Dendritic cell treated with granulocyte-macrophage colony-stimulating factor and Interleukin-4, amounts not matched to agents 40 ng/mL and 50 ng/mL, for 4 days (primary cell): ENCODE results near the gene NADK.

Source experiments
- H3K27ac Mint-ChIP-seq: one replicate; pipeline ENCODE4 v1.8.0; 2022; ENCODE audit warnings: mild to moderate bottlenecking, mixed read lengths
- H3K27me3 Mint-ChIP-seq: one replicate; pipeline ENCODE4 v1.8.0; 2022; ENCODE audit warnings: mild to moderate bottlenecking, mixed read lengths
- H3K36me3 Mint-ChIP-seq: one replicate; pipeline ENCODE4 v1.8.0; 2022; ENCODE audit warnings: low read depth, mixed read lengths
- H3K4me1 Mint-ChIP-seq: one replicate; pipeline ENCODE4 v1.8.0; 2022; ENCODE audit warnings: low read depth, mixed read lengths
- H3K4me3 Mint-ChIP-seq: one replicate; pipeline ENCODE4 v1.8.0; 2022; ENCODE audit warnings: mild to moderate bottlenecking, moderate library complexity, mixed read lengths
- H3K9me3 Mint-ChIP-seq: one replicate; pipeline ENCODE4 v1.8.0; 2022; ENCODE audit warnings: mixed read lengths
- intact Hi-C: fragments of 100-400 bp; cut with micrococcal nuclease; formaldehyde crosslinking; loops from one replicate; pipeline ENCODE4 v1.15.0; 2022

Gene NADK

GRCh38 chr1:1777950-1778662, at the start of gene NADK:
NADK (minus strand) TSS chr1:1778470; CDS start chr1:1765406, 13,064 bp downstream.
- peaks cover 40% of the 10 kb centered on the region for H3K36me3 Mint-ChIP-seq
- intact Hi-C loops: loop anchor here (5.0 kb wide), 1 partner anchor 129 kb away; no protein-coding TSS in a partner anchor
- no peaks in the 10 kb centered on the region for H3K9me3 Mint-ChIP-seq
- peak within 1 kb of the TSS; percentile 96 for H3K27ac Mint-ChIP-seq
- peaks cover 81% of the 10 kb centered on the region for H3K4me1 Mint-ChIP-seq
- H3K27me3 Mint-ChIP-seq: no peaks in the 10 kb centered on the region
- H3K4me3 Mint-ChIP-seq: peak within 1 kb of the TSS; percentile 84

- H3K4me3 Mint-ChIP-seq: no peak overlapping the region
- H3K9me3 Mint-ChIP-seq: no peaks in the 10 kb centered on the region
- no peak overlapping the region for H3K27ac Mint-ChIP-seq
- H3K4me1 Mint-ChIP-seq: peaks cover 15% of the 10 kb centered on the region
- H3K36me3 Mint-ChIP-seq: peaks cover 63% of the 10 kb centered on the region
- intact Hi-C loops: no loop called here
- H3K27me3 Mint-ChIP-seq: no peaks in the 10 kb centered on the region
These were observed 49.0 kb upstream of the NADK start for GRCh38 chr1:1827089-1827848.

- Mint-ChIP-seq H3K4me3 (no peak overlapping the region), H3K4me1 (peaks cover 15% of the 10 kb centered on the region), H3K9me3 (no peaks in the 10 kb centered on the region), H3K27ac (no peak overlapping the region), H3K36me3 (peaks cover 62% of the 10 kb centered on the region), H3K27me3 (no peaks in the 10 kb centered on the region)
- intact Hi-C loops: no loop called here
These were observed 48.3 kb upstream of the NADK start for GRCh38 chr1:1826356-1827088.

- Mint-ChIP-seq H3K4me3 (no peak overlapping the region), H3K27ac (no peak overlapping the region), H3K9me3 (no peaks in the 10 kb centered on the region), H3K4me1 (peaks cover 15% of the 10 kb centered on the region), H3K36me3 (peaks cover 59% of the 10 kb centered on the region), H3K27me3 (no peaks in the 10 kb centered on the region)
- intact Hi-C loops: no loop called here
These were observed 46.9 kb upstream of the NADK start for GRCh38 chr1:1825217-1825616.

GRCh38 chr1:1819762-1820161, 41.5 kb upstream of the NADK start:
- intact Hi-C loops: no loop called here
- Mint-ChIP-seq H3K36me3 (peaks cover 64% of the 10 kb centered on the region), H3K4me1 (peaks cover 5% of the 10 kb centered on the region), H3K9me3 (no peaks in the 10 kb centered on the region), H3K27ac (no peak overlapping the region), H3K4me3 (no peak overlapping the region), H3K27me3 (no peaks in the 10 kb centered on the region)

- Mint-ChIP-seq H3K36me3 (peaks cover 78% of the 10 kb centered on the region), H3K4me1 (no peaks in the 10 kb centered on the region)
These were observed 39.0 kb upstream of the NADK start for GRCh38 chr1:1817221-1817620.

GRCh38 chr1:1815606-1816281, 37.5 kb upstream of the NADK start:
- Mint-ChIP-seq H3K36me3 (peaks cover 81% of the 10 kb centered on the region), H3K4me3 (no peak overlapping the region), H3K9me3 (no peaks in the 10 kb centered on the region), H3K4me1 (no peaks in the 10 kb centered on the region), H3K27ac (no peak overlapping the region), H3K27me3 (no peaks in the 10 kb centered on the region)
- intact Hi-C loops: no loop called here

More at GRCh38 chr1:1817221-1817620, 39.0 kb upstream of the NADK start:
- Mint-ChIP-seq H3K9me3 (no peaks in the 10 kb centered on the region), H3K27me3 (no peaks in the 10 kb centered on the region), H3K4me3 (no peak overlapping the region), H3K27ac (no peak overlapping the region)
- intact Hi-C loops: no loop called here

GRCh38 chr1:1809489-1809888, 31.2 kb upstream of the NADK start:
- Mint-ChIP-seq H3K36me3 (peaks cover 92% of the 10 kb centered on the region), H3K27me3 (no peaks in the 10 kb centered on the region), H3K27ac (no peak overlapping the region), H3K9me3 (no peaks in the 10 kb centered on the region), H3K4me3 (no peak overlapping the region), H3K4me1 (no peaks in the 10 kb centered on the region)
- intact Hi-C loops: no loop called here

GRCh38 chr1:1808206-1808605, 29.9 kb upstream of the NADK start:
- Mint-ChIP-seq H3K9me3 (no peaks in the 10 kb centered on the region), H3K4me3 (no peak overlapping the region), H3K27me3 (no peaks in the 10 kb centered on the region), H3K27ac (no peak overlapping the region), H3K36me3 (peaks cover 90% of the 10 kb centered on the region), H3K4me1 (no peaks in the 10 kb centered on the region)
- intact Hi-C loops: no loop called here

GRCh38 chr1:1806890-1807289, 28.6 kb upstream of the NADK start:
- H3K9me3 Mint-ChIP-seq: no peaks in the 10 kb centered on the region
- no peaks in the 10 kb centered on the region for H3K27me3 Mint-ChIP-seq
- H3K4me1 Mint-ChIP-seq: peaks cover 1% of the 10 kb centered on the region
- intact Hi-C loops: no loop called here
- H3K36me3 Mint-ChIP-seq: peaks cover 90% of the 10 kb centered on the region
- no peak overlapping the region for H3K4me3 Mint-ChIP-seq
- no peak overlapping the region for H3K27ac Mint-ChIP-seq

GRCh38 chr1:1804301-1804700, 26.0 kb upstream of the NADK start:
- Mint-ChIP-seq H3K4me3 (no peak overlapping the region), H3K9me3 (no peaks in the 10 kb centered on the region), H3K4me1 (peaks cover 23% of the 10 kb centered on the region), H3K27ac (no peak overlapping the region), H3K36me3 (peaks cover 97% of the 10 kb centered on the region), H3K27me3 (no peaks in the 10 kb centered on the region)
- intact Hi-C loops: no loop called here

- no peaks in the 10 kb centered on the region for H3K27me3 Mint-ChIP-seq
These were observed 24.6 kb upstream of the NADK start for GRCh38 chr1:1802871-1803270.

GRCh38 chr1:1799716-1800115, 21.4 kb upstream of the NADK start:
- H3K36me3 Mint-ChIP-seq: peaks cover 96% of the 10 kb centered on the region
- H3K27ac Mint-ChIP-seq: no peak overlapping the region
- H3K9me3 Mint-ChIP-seq: no peaks in the 10 kb centered on the region
- no peak overlapping the region for H3K4me3 Mint-ChIP-seq
- intact Hi-C loops: loop anchor here (10.0 kb wide), 1 partner anchor 45 kb away; no protein-coding TSS in a partner anchor
- H3K4me1 Mint-ChIP-seq: peaks cover 33% of the 10 kb centered on the region
- H3K27me3 Mint-ChIP-seq: no peaks in the 10 kb centered on the region

More at GRCh38 chr1:1802871-1803270, 24.6 kb upstream of the NADK start:
- no peak overlapping the region for H3K4me3 Mint-ChIP-seq
- H3K36me3 Mint-ChIP-seq: peaks cover 96% of the 10 kb centered on the region
- intact Hi-C loops: no loop called here
- H3K9me3 Mint-ChIP-seq: no peaks in the 10 kb centered on the region
- no peak overlapping the region for H3K27ac Mint-ChIP-seq
- peaks cover 30% of the 10 kb centered on the region for H3K4me1 Mint-ChIP-seq
